Erythroblast (primary cell): ENCODE results near the gene CYP27C1.

ENCODE experiments used
- GATA1 ChIP-seq: IDR thresholded peaks from 2 replicates; pipeline ENCODE4 v1.6.1; 2011; ENCODE audit warnings: low read depth, mild to moderate bottlenecking, control low read depth, low read length, moderate library complexity
- POLR2A ChIP-seq: IDR thresholded peaks from 2 replicates; pipeline ENCODE4 v1.6.1; 2011; ENCODE audit warnings: mild to moderate bottlenecking, low read length

DNA sequence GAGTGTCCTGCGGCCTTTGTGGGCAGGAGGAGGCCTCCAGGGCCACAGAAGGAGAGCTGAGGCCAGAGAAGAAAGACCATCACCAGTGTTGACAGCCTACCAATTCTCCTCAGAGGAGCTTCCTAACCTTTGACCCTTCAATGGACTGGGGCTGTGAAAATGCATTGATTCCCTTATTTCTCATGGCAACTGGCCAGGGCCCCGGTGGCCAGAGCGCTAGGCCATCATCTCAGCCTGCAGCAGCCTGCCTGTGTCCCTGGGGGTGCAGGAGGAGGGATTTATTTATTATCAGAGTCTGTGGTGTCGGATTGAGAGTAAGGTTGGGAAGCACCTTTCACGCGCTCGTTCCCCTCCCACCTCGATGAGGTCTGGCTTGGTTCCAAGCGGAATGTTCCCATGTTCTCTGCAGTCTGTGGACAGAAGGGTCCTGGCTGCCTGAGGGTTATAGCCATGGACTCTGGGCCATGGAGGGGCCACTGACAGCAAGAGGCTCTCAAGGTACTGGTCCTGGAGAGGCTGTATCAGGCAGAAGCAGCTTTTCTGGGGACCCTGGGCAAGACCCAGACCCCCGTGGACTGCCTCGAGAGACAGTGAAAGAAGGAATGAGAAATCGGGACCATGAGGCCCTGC, 53.8 kb downstream of the CYP27C1 start:
- TF ChIP-seq POLR2A, result no peak
- TF ChIP-seq GATA1, result no peak
